NT2/D1 (cell line): ENCODE measurements around the gene PRKN.

Experiments used
- DNase-seq: peaks from one replicate; pipeline ENCODE4 v3.0.0-alpha.2; 2011; ENCODE audit warnings: low read depth, low spot score
- H3K27me3 ChIP-seq: 2 replicates; pipeline ENCODE4 v1.6.0; 2011; ENCODE audit warnings: mild to moderate bottlenecking; ENCODE audit not compliant: insufficient read length, insufficient read depth
- H3K36me3 ChIP-seq: 2 replicates; pipeline ENCODE4 v1.6.1; 2011; ENCODE audit warnings: mild to moderate bottlenecking, low read length, mixed read lengths; ENCODE audit not compliant: insufficient read depth, insufficient read length
- H3K4me1 ChIP-seq: 2 replicates; pipeline ENCODE4 v1.5.1; 2011; ENCODE audit not compliant: insufficient read depth, insufficient read length
- H3K4me3 ChIP-seq: 2 replicates; pipeline ENCODE4 v1.5.1; 2011; ENCODE audit warnings: low read depth; ENCODE audit not compliant: insufficient read length
- H3K9ac ChIP-seq: 2 replicates; pipeline ENCODE4 v1.6.0; 2011; ENCODE audit warnings: low read depth; ENCODE audit not compliant: insufficient read length
- H3K9me3 ChIP-seq: 2 replicates; pipeline ENCODE4 v1.5.1; 2011; ENCODE audit warnings: mild to moderate bottlenecking, low read length; ENCODE audit not compliant: insufficient read depth
- SUZ12 ChIP-seq: IDR thresholded peaks from 2 replicates; pipeline ENCODE4 v1.6.1; 2011; ENCODE audit not compliant: insufficient read length, insufficient read depth; ENCODE audit errors: extremely low read depth
- YY1 ChIP-seq: IDR thresholded peaks from 2 replicates; pipeline ENCODE4 v1.6.1; 2011; ENCODE audit not compliant: insufficient read length, insufficient read depth
- ZNF274 ChIP-seq: IDR thresholded peaks from 2 replicates; pipeline ENCODE4 v1.6.1; 2011; ENCODE audit warnings: mild to moderate bottlenecking, low read depth, low read length

The PRKN gene

GRCh38 chr6:161401587-161402309 lies 1325.8 kb downstream of the PRKN start:
- Histone ChIP-seq H3K9me3 (peaks cover 12% of the 10 kb centered on the region), H3K27me3 (no peaks in the 10 kb centered on the region), H3K9ac (no peak overlapping the region), H3K4me3 (no peak overlapping the region), H3K36me3 (no peaks in the 10 kb centered on the region), H3K4me1 (no peaks in the 10 kb centered on the region)
- TF ChIP-seq SUZ12 (no peak), YY1 (no peak), ZNF274 (no peak)
- no peak for DNase-seq

DNA sequence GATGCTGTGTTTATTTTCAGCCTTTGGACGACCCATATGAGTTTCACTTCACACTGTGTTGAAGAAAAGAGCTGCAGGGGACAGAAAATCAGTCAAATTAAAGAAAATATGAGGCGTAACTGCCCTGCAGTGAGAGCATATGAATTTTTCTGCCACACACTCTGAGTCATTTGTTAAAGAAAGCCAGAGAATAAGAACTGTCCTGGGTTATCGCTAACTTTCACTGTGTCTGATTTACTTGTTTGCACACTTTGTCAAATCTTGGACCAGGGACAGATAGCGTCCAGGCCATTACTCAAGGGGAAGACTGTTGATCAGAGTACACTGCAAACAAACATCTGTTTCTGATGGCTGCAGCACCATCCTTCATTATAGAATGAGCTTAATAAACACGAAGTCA lies 1326.9 kb downstream of the PRKN start:
- no peaks in the 10 kb centered on the region for H3K27me3 ChIP-seq
- TF ChIP-seq SUZ12 (no peak), ZNF274 (no peak), YY1 (no peak)
- no peaks in the 10 kb centered on the region for H3K36me3 ChIP-seq
- H3K9me3 ChIP-seq: peaks cover 12% of the 10 kb centered on the region
- DNase-seq: no peak
- H3K4me1 ChIP-seq: no peaks in the 10 kb centered on the region
- no peak overlapping the region for H3K4me3 ChIP-seq
- H3K9ac ChIP-seq: no peak overlapping the region

GRCh38 chr6:161396539-161396938 lies 1331.0 kb downstream of the PRKN start:
- no peak for DNase-seq
- Histone ChIP-seq H3K4me3 (no peak overlapping the region), H3K9me3 (no peaks in the 10 kb centered on the region), H3K9ac (no peak overlapping the region), H3K27me3 (no peaks in the 10 kb centered on the region), H3K4me1 (no peaks in the 10 kb centered on the region), H3K36me3 (no peaks in the 10 kb centered on the region)
- TF ChIP-seq SUZ12 (no peak), YY1 (no peak), ZNF274 (no peak)

DNA sequence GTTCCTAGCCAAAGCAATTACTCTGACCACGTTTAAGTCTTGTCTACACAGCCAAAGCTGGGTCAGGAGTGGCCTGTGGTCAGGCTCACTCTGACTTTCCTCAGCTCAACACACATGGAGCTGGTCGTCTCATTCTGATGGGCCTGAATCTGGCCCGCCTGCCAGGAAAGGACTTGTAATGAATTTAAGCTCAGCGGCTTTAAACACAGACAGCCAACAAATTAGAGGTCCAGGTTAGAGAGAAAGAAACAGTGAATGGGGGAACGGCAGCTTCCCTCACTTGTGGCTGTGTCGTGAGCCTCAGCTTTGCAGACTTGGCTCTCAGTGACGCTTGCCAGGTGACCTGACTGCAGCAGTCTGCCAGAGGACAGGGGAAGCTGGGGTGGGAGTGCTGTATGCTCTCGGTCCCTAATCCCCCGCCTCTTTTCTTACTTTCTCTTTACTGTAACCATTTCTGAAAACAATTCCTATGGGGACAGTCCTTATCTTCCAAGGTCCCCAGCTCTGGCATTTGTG lies 1331.8 kb downstream of the PRKN start:
- Histone ChIP-seq H3K27me3 (no peaks in the 10 kb centered on the region), H3K4me1 (no peaks in the 10 kb centered on the region), H3K4me3 (no peak overlapping the region), H3K36me3 (no peaks in the 10 kb centered on the region), H3K9me3 (no peaks in the 10 kb centered on the region), H3K9ac (no peak overlapping the region)
- TF ChIP-seq YY1: no peak
- TF ChIP-seq SUZ12: no peak
- no peak for TF ChIP-seq ZNF274
- no peak for DNase-seq

DNA sequence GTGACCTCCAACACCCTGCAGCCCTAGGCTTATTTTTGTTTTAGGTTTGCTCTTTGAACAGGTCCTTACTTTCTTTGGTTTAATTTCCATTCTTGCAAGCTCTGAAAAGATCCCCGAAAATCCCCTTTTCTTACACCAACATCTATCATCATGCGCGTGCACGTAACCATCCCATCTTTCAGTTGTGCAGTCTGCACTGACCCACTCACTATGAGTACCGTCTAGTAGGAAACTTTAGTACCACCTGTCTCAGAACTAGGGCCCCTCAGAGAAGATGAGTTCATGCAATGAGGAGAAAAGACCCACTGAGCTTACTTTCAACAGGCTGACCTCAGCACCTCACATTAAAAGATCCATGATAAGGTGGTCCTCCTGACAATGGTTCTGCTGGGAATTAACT lies 1333.1 kb downstream of the PRKN start:
- no peak for DNase-seq
- Histone ChIP-seq H3K4me1 (no peaks in the 10 kb centered on the region), H3K36me3 (no peaks in the 10 kb centered on the region), H3K27me3 (no peaks in the 10 kb centered on the region), H3K9me3 (no peaks in the 10 kb centered on the region), H3K4me3 (no peak overlapping the region), H3K9ac (no peak overlapping the region)
- TF ChIP-seq SUZ12: no peak
- TF ChIP-seq YY1: no peak
- TF ChIP-seq ZNF274: no peak

DNA sequence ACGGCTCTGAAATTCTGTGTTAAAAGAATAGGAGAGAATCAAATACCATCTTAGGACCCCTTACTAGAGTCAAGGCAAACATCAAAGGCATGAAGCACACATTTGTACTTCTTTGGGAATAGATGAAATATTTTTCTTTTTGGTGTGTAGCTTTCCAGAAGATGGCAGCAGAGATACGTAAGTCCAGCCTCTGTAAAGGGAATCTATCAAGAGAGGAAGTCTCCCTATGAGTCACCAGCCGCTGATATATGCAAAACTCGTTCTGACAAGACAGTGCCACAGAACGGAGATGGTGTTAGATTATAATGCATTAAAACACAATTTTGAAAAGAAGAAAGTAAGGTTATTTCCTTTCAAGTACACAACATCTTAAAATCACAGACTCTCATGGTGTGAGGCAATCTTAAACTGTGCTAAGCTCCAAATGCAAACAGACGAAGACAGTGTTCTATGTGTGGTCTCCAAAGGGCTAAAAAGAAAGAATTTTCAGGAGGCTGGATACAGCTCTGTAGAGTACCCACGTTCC lies 1333.7 kb downstream of the PRKN start:
- TF ChIP-seq YY1: no peak
- no peak for TF ChIP-seq ZNF274
- no peak for TF ChIP-seq SUZ12
- no peak overlapping the region for H3K9ac ChIP-seq
- no peaks in the 10 kb centered on the region for H3K36me3 ChIP-seq
- H3K9me3 ChIP-seq: no peaks in the 10 kb centered on the region
- H3K4me3 ChIP-seq: no peak overlapping the region
- H3K4me1 ChIP-seq: no peaks in the 10 kb centered on the region
- DNase-seq: peak; percentile 28
- H3K27me3 ChIP-seq: no peaks in the 10 kb centered on the region

DNA sequence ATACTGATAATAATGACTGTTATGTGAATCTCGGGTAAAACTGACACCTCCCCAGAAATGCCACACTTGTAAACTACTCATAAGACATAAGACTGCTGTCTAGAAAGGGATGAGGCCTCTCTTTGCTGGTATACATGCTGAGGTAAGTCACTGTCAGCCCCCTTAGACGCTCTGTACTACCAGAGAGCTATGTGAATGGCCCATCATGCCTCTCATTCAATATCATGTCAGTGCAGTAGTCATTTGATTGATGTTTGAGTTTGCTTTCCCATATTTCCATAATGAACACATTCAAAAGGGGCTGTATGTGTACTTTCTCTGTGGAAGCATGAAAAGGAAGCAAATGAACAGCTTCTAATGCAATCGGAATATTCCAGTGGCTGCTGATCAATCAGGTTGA lies 1334.3 kb downstream of the PRKN start:
- Histone ChIP-seq H3K27me3 (no peaks in the 10 kb centered on the region), H3K9ac (no peak overlapping the region), H3K4me3 (no peak overlapping the region), H3K9me3 (no peaks in the 10 kb centered on the region), H3K4me1 (no peaks in the 10 kb centered on the region), H3K36me3 (no peaks in the 10 kb centered on the region)
- no peak for DNase-seq
- TF ChIP-seq SUZ12 (no peak), ZNF274 (no peak), YY1 (no peak)
